H9 (cell line): Measurements from ENCODE around the gene CELF1. TPM values are rescaled to one million over a fixed set of nuclear protein-coding genes. Genes with fewer than 3 reads are reported as not detected.

ENCODE experiments used
- DNase-seq: peaks from one replicate; pipeline ENCODE4 v3.0.0-alpha.2; 2017
- H2AFZ ChIP-seq: one replicate; pipeline ENCODE4 v1.6.1; 2013; ENCODE audit warnings: mild to moderate bottlenecking, low read length, control low read depth, moderate library complexity
- H2AK5ac ChIP-seq: 2 replicates; pipeline ENCODE4 v1.6.1; 2013; ENCODE audit warnings: low read length, control low read depth, mixed read lengths; ENCODE audit not compliant: insufficient read length
- H2BK120ac ChIP-seq: one replicate; pipeline ENCODE4 v1.6.1; 2013; ENCODE audit warnings: low read depth, mild to moderate bottlenecking, low read length, control low read depth, inconsistent platforms; ENCODE audit not compliant: poor library complexity, severe bottlenecking
- H2BK12ac ChIP-seq: 2 replicates; pipeline ENCODE4 v1.6.1; 2013; ENCODE audit warnings: low read length, control low read depth, mixed read lengths, low read depth; ENCODE audit not compliant: insufficient read length
- H2BK15ac ChIP-seq: 2 replicates; pipeline ENCODE4 v1.6.1; 2013; ENCODE audit warnings: low read depth, low read length, control low read depth
- H2BK20ac ChIP-seq: one replicate; pipeline ENCODE4 v1.6.1; 2013; ENCODE audit warnings: low read depth, mild to moderate bottlenecking, low read length, control low read depth, inconsistent platforms; ENCODE audit not compliant: poor library complexity, severe bottlenecking
- H2BK5ac ChIP-seq: 2 replicates; pipeline ENCODE4 v1.6.1; 2013; ENCODE audit warnings: low read length, control low read depth, mixed read lengths; ENCODE audit not compliant: insufficient read length
- H3K14ac ChIP-seq: 2 replicates; pipeline ENCODE4 v1.6.1; 2013; ENCODE audit warnings: low read length, control low read depth; ENCODE audit not compliant: insufficient read depth
- H3K18ac ChIP-seq: 2 replicates; pipeline ENCODE4 v1.6.1; 2013; ENCODE audit warnings: low read depth, mild to moderate bottlenecking, mixed read lengths, low read length, control low read depth; ENCODE audit not compliant: insufficient read length
- H3K23ac ChIP-seq: 2 replicates; pipeline ENCODE4 v1.6.1; 2013; ENCODE audit warnings: low read length, control low read depth, mixed read lengths, low read depth; ENCODE audit not compliant: insufficient read length
- H3K23me2 ChIP-seq: 2 replicates; pipeline ENCODE4 v1.6.1; 2013; ENCODE audit warnings: low read depth, mild to moderate bottlenecking, mixed read lengths, low read length, control low read depth; ENCODE audit not compliant: insufficient read length, poor library complexity, severe bottlenecking
- H3K27ac ChIP-seq: 2 replicates; pipeline ENCODE4 v1.5.1; 2013; ENCODE audit warnings: low read length, control low read depth, mixed read lengths, low read depth; ENCODE audit not compliant: insufficient read length
- H3K27me3 ChIP-seq: 2 replicates; pipeline ENCODE4 v1.6.1; 2013; ENCODE audit warnings: low read length, control low read depth, inconsistent platforms; ENCODE audit not compliant: insufficient read depth
- H3K4ac ChIP-seq: 2 replicates; pipeline ENCODE4 v1.6.1; 2013; ENCODE audit warnings: low read depth, mild to moderate bottlenecking, control low read depth, inconsistent platforms, low read length, moderate library complexity
- H3K4me1 ChIP-seq: 2 replicates; pipeline ENCODE4 v1.6.1; 2013; ENCODE audit warnings: low read length, control low read depth, inconsistent platforms; ENCODE audit not compliant: insufficient read depth
- H3K4me2 ChIP-seq: 2 replicates; pipeline ENCODE4 v1.6.1; 2013; ENCODE audit warnings: low read length, control low read depth, mixed read lengths; ENCODE audit not compliant: insufficient read length, insufficient read depth
- H3K56ac ChIP-seq: 2 replicates; pipeline ENCODE4 v1.6.1; 2013; ENCODE audit warnings: low read depth, mild to moderate bottlenecking, mixed read lengths, low read length, control low read depth; ENCODE audit not compliant: insufficient read length
- H3K79me1 ChIP-seq: 2 replicates; pipeline ENCODE4 v1.6.1; 2013; ENCODE audit warnings: low read depth, mild to moderate bottlenecking, moderate library complexity, low read length, control low read depth, inconsistent platforms; ENCODE audit not compliant: insufficient read depth, poor library complexity, severe bottlenecking
- H3K79me2 ChIP-seq: 2 replicates; pipeline ENCODE4 v1.6.1; 2013; ENCODE audit warnings: low read length, control low read depth, inconsistent platforms; ENCODE audit not compliant: insufficient read depth
- H3K9ac ChIP-seq: 2 replicates; pipeline ENCODE4 v1.6.1; 2013; ENCODE audit warnings: low read length, control low read depth, mixed read lengths; ENCODE audit not compliant: insufficient read length; ENCODE audit errors: extremely low read depth
- H3K9me3 ChIP-seq: one replicate; pipeline ENCODE4 v1.6.1; 2013; ENCODE audit warnings: low read depth, low read length, inconsistent platforms; ENCODE audit not compliant: control insufficient read depth
- H3T11ph ChIP-seq: one replicate; pipeline ENCODE4 v1.6.1; 2013; ENCODE audit warnings: mild to moderate bottlenecking, low read length, control low read depth, inconsistent platforms
- H4K20me1 ChIP-seq: one replicate; pipeline ENCODE4 v1.6.1; 2013; ENCODE audit not compliant: control insufficient read depth, insufficient read length, insufficient read depth
- H4K5ac ChIP-seq: 2 replicates; pipeline ENCODE4 v1.6.1; 2013; ENCODE audit warnings: low read depth, mild to moderate bottlenecking, mixed read lengths, low read length, control low read depth; ENCODE audit not compliant: insufficient read length
- H4K8ac ChIP-seq: replicated peaks from 2 replicates; pipeline ENCODE4 v1.6.1; 2013; ENCODE audit warnings: low read length, control low read depth, mixed read lengths, low read depth; ENCODE audit not compliant: insufficient read length
- H4K91ac ChIP-seq: 2 replicates; pipeline ENCODE4 v1.6.1; 2013; ENCODE audit warnings: low read depth, mild to moderate bottlenecking, moderate library complexity, mixed read lengths, low read length, control low read depth; ENCODE audit not compliant: insufficient read length
- H3K27ac Mint-ChIP-seq, 3 experiments: 2 replicates in 2 of 3; 3 replicates in 1 of 3; pipeline ENCODE4 v1.8.0; 2020 to 2021; ENCODE audit warnings: mixed read lengths in 3 of 3, mild to moderate bottlenecking in 1 of 3, moderate library complexity in 1 of 3
- H3K27me3 Mint-ChIP-seq: 2 replicates; pipeline ENCODE4 v1.8.0; 2021; ENCODE audit warnings: low read depth, mild to moderate bottlenecking, moderate library complexity, mixed read lengths
- H3K36me3 Mint-ChIP-seq, 3 experiments: 2 replicates in 2 of 3; 3 replicates in 1 of 3; pipeline ENCODE4 v1.8.0; 2020 to 2021; ENCODE audit warnings: low read depth in 3 of 3, mixed read lengths in 3 of 3; ENCODE audit not compliant: insufficient read depth in 1 of 3
- H3K4me1 Mint-ChIP-seq, 2 experiments: 2 replicates each; pipeline ENCODE4 v1.8.0; 2020; ENCODE audit warnings: mixed read lengths in 2 of 2
- H3K4me3 Mint-ChIP-seq, 2 experiments: 2 replicates in 1 of 2; 3 replicates in 1 of 2; pipeline ENCODE4 v1.8.0; 2020 to 2021; ENCODE audit warnings: mild to moderate bottlenecking in 2 of 2, mixed read lengths in 2 of 2, moderate library complexity in 1 of 2
- H3K9me3 Mint-ChIP-seq, 2 experiments: 2 replicates in 1 of 2; 3 replicates in 1 of 2; pipeline ENCODE4 v1.8.0; 2020; ENCODE audit warnings: mild to moderate bottlenecking in 2 of 2, mixed read lengths in 2 of 2, moderate library complexity in 1 of 2
- WGBS: extraction: QIAGEN DNeasy Blood & Tissue Kit; methylation state at CpG from one replicate; pipeline ENCODE4 v1.1.7; 2013; ENCODE audit warnings: missing lambda C conversion rate, low lambda C conversion rate, mixed read lengths; ENCODE audit not compliant: insufficient read length; ENCODE audit errors: extremely low coverage; 5-methylcytosine and 5-hydroxymethylcytosine counted together
- total RNA-seq: library from RNA; stranded (reverse); gene quantifications from 2 replicates; pipeline ENCODE4 v1.2.1, GENCODE V29; 2021
- TF ChIP-seq, protein P1 (sequence below): fragments of 200-600 bp; sonication (generic); conservative IDR thresholded peaks from 3 replicates; pipeline ENCODE4 v1.8.0; 2021; ENCODE audit warnings: antibody characterized with exemption, mild to moderate bottlenecking

Gene CELF1
- total RNA-seq, 1 experiment from 2014 or later, result 211 TPM

- H3K4me3 Mint-ChIP-seq, result no peak overlapping the region
Measured at GRCh38 chr11:47502767-47503166, 50.2 kb downstream of the CELF1 start.

More at GRCh38 chr11:47502767-47503166, 50.2 kb downstream of the CELF1 start:
- Mint-ChIP-seq H3K36me3 (peaks cover 4 to 19% (median 4%) of the 10 kb centered on the region in 3 experiments; a peak in 4 of 7 replicates), H3K27me3 (no peaks in the 10 kb centered on the region), H3K9me3 (no peaks in the 10 kb centered on the region), H3K4me1 (peaks cover 37 to 55% of the 10 kb centered on the region in 2 experiments), H3K27ac (peak overlapping the region in 1 of 3 experiments; percentile 48; a peak in 3 of 7 replicates)
- Histone ChIP-seq H4K91ac (no peak overlapping the region), H3K23ac (no peak overlapping the region), H3K27me3 (no peaks in the 10 kb centered on the region), H3K14ac (no peak overlapping the region), H4K5ac (no peak overlapping the region), H3K56ac (no peak overlapping the region), H3K4me2 (no peak overlapping the region), H4K20me1 (no peaks in the 10 kb centered on the region), H2BK20ac (no peak overlapping the region), H3K79me1 (peaks cover 12% of the 10 kb centered on the region), H2AK5ac (no peak overlapping the region), H3K4me1 (peaks cover 3% of the 10 kb centered on the region; the same call in 1 of the 2 replicates), H2AFZ (no peak overlapping the region), H3T11ph (no peak overlapping the region), H3K9me3 (no peaks in the 10 kb centered on the region), H3K9ac (no peak overlapping the region), H3K79me2 (peaks cover 43% of the 10 kb centered on the region; the same call in 1 of the 2 replicates), H3K23me2 (no peaks in the 10 kb centered on the region), H3K27ac (no peak overlapping the region), H2BK5ac (no peak overlapping the region), H2BK12ac (no peak overlapping the region), H4K8ac (no peak overlapping the region), H2BK120ac (no peak overlapping the region), H2BK15ac (no peak overlapping the region), H3K4ac (no peak overlapping the region), H3K18ac (no peak overlapping the region)
- no peak for DNase-seq
- no CpG with 5 or more reads among the region's 3 CpGs for WGBS
- TF ChIP-seq, protein P1, sequence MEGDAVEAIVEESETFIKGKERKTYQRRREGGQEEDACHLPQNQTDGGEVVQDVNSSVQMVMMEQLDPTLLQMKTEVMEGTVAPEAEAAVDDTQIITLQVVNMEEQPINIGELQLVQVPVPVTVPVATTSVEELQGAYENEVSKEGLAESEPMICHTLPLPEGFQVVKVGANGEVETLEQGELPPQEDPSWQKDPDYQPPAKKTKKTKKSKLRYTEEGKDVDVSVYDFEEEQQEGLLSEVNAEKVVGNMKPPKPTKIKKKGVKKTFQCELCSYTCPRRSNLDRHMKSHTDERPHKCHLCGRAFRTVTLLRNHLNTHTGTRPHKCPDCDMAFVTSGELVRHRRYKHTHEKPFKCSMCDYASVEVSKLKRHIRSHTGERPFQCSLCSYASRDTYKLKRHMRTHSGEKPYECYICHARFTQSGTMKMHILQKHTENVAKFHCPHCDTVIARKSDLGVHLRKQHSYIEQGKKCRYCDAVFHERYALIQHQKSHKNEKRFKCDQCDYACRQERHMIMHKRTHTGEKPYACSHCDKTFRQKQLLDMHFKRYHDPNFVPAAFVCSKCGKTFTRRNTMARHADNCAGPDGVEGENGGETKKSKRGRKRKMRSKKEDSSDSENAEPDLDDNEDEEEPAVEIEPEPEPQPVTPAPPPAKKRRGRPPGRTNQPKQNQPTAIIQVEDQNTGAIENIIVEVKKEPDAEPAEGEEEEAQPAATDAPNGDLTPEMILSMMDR, result no peak
